Activated CD8-positive, alpha-beta memory T cell treated with anti-CD3 and anti-CD28 coated beads for 48 hours (primary cell): ENCODE measurements around the gene FYN.
"Not testable (repeated sequence)": the region's sequence is repeated elsewhere in the genome, so short reads cannot be mapped to it uniquely, and the experiment has no call there.

Experiments
- DNase-seq, 3 experiments: peaks; one replicate each; pipeline ENCODE4 v3.0.0-alpha.2; 2020; ENCODE audit warnings: low read depth in 2 of 3, low spot score in 2 of 3

Gene FYN

DNA sequence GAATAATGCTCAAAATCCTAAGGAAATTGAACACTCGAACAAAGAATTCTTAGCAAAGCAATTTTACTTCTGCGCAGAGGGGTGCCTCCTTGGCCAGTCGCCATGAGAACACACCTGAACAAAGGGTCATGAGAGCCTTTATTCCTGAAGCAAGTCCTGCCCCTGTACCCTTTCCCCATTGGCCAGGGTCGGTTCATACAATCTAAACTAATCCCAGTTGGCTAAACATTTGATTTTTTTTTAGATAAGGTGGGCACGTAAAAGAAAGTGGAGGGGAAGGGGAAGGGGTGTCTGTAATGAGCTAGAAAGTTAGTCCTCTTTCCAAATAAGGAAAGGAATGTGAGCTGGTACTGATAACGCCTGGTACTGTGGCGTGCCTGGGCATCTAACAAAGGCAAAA, 37.9 kb downstream of the FYN start:
- not testable (repeated sequence) for DNase-seq

DNA sequence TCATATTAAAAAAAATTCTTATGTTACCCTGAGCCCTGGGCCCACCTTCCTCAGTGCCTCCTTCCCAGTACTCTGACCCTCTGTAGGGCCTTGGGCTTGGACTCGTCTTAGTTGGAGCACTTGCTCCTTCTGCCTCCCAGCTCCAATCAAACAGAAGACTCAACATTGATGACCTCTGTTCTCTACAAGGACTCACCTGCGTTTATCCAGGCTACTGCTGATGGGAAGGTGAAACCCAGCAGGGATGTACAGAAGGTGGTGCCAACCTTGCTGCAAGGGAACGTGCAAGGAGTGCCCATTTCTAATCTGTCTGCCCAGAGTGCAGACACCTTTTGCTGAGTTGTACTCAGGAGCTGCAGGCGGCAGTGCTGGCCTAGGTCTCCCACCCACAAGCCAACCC, 38.9 kb downstream of the FYN start:
- DNase-seq = no peak

DNA sequence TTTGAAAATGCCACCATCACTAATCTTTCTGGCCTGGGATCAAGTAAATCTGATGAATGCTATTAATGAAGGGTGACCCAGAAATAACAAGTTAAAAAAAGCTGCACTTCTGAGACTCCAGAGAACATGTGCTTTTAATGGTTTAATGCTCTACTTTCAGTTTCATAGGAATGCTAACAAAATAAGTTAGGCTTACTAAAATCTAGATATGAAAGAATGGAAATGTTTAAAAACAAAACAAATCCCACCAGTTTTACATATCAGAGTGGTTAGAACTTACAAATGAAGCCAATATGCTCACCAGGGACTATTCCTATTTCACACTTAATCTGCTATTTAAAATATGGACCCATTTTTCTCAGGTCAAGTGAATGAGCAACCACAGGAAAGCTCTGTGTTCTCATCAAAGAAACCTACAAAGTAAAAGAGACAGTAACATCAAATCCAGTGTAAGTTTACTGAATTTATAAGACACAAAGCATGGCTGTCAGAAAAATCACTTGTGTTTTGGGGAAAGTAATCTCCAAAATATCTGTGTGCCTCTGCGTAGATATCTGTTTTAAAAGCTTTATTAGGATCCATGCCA, 40.3 kb downstream of the FYN start:
- no peak for DNase-seq

DNA sequence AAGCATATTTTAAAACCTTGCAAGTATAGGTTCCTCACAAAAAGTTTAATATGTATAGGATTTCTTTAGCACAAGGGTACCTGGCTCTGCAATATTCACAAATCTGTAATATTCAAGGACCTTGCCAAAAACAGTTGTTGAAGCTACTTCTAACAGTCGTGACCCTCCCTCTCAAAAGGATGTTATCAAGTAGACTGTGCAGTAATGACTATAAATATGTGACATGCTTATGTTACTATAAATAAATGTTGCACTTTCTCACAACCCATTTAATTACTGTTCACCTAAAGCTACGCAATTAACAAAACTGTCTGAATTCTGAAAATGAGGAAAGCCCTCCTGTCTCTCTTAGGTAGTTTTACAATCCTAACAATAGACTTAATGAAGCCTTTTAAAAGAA, 41.8 kb downstream of the FYN start:
- DNase-seq = no peak

DNA sequence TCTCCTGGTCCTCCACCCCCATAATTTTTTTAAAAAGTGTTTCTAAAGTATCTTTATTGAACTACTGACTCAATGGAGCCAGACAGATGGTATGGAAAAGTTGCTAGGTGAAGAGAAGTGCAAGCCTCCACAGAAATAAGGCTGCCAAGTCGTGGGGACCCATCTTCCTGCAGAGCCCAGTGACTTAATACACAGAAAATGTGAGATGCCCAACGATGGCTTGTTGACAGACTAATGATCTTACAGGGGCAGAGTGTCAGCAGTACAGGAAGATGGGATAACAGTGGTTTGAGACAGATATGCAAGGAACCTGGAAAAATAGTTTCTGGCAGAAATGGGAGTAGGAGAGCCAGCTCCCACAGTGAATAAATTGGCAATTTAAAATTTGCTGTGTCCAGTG, 43.3 kb downstream of the FYN start:
- DNase-seq = no peak

DNA sequence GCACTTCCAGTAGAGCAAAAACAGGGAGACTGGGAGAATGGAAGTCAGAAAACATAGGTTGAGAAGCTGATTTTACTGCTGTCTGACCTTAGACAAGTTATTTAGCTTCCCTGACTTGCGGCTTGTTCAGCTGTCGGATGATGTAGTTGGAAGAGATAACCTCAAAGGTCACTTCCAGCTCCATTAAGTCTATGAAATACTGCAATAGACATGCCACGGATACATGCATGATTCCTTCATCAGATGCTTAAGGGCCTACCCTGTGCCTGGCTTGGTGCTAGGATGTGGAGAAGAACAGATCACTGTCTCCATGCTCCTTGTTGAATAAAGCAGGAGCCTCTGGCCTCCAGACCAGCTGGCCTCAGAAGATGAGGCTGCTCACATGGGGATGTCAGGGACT, 43.7 kb downstream of the FYN start:
- DNase-seq = no peak

DNA sequence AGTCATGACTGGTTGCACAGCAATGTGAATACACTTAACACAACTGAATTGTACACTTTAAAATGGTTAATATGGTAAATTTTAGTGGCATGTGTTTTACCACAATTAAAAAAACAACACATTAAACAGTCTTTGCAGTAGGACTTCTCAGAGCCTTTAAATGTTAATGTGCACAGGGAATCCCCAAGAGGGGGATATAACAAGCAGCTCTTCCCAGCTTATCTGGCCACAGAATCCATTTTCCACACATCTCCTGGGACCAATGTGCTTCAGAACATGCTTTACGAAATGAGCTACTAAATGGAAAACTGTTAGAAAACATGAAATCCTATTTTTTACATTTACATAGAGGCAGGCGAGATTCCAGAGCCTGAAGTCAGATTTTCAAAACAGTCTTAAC, 44.4 kb downstream of the FYN start:
- DNase-seq = no peak

DNA sequence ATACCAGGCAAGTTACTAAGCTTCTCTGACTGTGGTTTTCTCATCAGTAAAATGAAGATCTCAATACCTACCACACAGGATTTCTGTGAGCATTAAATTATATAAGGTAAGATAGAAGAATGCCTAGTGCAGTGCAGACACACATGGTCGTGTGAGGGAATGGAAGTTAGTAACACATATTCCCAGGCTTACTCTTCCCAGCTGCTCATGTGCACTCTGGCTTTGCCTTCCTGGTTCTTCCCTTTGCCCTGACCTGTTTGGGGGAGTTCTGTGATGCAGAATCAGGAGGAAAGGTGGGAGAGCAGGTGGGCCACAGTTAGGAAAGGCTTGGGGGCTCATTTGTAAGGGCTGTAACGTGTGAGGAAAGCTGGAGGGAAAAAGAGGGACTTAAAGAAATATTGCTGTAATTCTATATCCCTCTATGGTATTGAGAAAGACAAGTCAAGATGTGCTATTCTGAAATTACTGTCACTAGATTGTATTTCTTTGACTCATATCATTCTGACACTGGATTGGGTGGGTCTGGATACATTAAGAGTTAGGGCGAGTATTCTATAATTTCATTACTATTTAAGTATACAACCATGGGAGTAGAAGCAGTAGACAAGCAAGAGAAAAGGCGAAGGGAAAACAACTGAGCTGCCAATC, 47.7 kb downstream of the FYN start:
- no peak for DNase-seq

DNA sequence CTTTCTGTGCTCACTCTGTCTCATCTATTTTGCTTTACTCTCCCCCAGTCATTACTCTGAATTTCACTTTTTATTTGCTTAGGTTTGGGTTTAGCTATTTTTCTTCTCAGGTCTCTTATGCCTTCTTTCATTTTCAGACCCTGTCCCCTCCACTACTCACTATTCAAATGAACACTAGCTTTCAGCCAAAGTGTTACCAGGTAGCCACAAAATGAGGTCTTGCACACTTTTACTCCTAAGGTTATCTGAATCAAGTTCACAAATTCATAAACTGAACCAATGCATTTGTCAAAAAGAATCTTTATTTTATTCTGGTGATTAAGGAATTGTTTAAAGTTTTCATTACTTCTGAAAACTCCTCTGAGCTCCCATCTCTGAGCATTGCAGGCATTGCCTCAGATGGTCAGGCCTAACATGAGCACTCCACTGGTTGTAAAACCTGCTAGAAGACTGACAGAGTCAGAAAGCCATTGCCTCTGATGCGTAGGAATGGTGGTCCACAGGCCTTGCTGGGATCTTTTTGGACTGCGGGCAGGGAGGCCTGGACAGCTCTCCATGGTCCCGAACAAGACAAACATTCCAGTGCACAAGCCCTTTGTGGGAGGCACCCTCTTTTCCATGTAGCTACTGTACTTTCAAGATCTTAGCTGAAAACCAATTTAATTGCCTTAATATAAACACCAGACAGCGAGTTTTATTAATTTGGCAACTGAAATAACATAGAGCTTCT, 48.5 kb downstream of the FYN start:
- no peak for DNase-seq

DNA sequence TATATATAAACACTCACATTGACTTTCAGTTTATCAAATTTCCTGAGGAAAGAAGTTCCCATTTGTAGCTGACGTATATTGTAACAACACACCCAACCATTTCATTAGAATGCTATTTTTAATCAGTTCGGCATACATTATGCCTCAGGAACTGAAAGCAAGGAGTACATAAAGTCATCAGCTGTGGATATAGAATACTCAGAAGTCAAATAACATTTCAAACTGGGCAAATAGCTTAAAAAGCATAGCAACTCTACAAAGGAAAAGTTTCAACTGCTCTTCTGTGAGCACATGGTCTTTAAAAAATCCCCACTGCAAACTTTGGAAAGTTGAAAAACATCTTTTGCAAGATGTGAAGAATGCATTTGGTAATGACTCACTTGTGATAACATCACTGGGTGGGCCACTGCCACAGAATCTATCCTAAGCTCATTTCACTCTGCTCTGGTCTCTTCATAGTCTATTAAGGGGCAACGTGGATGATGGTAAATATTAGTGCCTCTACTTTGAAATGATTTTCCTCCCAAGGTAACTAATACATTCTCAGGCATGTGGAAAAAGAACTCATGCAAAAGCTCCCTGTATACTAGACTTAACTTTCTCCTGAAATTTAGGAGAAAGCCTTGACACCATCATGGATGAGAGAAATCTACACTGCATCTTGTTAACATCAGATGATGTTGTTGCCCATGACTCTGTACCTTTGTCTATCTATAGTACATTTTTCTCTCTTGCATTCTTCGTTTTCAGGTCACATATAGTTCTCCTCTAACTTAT, 49.2 kb downstream of the FYN start:
- no peak for DNase-seq

DNA sequence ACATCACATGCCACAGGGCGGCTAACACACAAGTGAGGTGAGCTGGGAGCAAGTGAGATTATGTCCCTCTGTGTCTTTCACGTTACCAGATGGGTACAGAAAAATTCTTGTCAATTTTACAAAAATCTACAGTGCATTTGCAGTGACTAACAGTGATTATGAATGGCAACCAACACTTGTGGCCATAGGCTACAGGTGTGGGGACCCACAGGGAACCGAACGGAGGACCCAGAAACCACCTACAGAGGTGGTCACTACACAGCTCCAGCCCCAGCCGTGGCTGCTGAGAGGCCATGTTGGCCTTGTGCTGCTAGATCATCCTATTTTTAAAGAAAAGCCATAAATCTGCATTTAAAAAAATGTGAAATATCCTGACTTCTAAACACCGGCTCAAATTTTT, 50.2 kb downstream of the FYN start:
- no peak for DNase-seq

DNA sequence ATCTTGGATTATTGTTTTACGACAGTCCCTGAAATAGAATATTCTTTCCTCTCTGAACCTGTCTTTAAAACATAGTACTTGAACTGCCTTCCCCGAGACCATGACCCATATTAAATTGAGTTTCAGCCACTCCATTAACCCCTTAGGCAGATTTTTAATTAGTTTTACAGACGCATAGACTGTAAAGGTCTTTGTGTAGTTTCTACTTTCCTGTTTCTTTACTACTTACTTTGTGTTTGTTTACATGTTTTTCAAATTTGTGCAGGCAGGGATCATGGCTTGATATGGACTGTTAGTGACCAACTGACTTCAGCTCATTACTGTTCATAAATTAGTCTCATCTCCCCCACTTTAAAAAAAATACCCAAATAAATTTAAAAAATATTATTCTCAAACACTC, 53.8 kb downstream of the FYN start:
- no peak for DNase-seq

DNA sequence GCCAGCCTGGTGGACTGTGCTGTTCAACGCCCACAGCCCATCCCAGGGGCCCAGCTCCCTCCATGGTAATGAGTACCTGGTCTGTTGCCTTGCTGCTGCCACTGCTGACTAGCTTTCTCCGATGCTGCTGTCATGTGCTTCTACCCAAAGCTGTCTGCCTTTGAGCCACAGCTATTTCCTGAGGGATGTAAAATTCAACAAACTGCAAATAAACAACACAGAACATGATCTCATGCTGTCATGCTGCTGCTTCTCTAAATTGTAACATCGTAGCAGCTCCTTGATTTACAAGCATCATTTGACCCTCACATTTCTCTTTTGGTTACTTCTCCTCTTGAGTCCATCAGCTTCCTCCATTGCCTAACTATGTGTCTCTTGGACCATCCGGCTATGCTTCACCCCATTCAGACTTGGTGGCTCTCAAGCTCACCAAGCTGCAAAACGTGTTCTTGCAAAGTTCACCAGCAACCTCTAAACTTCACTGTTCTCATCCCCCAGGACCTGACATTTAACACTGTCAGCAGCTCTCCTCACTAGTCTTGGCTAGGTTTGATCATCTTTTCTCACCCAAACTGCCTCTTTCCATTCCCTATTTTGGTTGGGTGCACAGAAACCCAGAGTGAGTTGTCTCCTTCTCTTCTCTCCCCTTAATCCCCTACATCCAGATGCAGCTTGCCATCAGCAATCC, 54.6 kb downstream of the FYN start:
- DNase-seq = no peak

DNA sequence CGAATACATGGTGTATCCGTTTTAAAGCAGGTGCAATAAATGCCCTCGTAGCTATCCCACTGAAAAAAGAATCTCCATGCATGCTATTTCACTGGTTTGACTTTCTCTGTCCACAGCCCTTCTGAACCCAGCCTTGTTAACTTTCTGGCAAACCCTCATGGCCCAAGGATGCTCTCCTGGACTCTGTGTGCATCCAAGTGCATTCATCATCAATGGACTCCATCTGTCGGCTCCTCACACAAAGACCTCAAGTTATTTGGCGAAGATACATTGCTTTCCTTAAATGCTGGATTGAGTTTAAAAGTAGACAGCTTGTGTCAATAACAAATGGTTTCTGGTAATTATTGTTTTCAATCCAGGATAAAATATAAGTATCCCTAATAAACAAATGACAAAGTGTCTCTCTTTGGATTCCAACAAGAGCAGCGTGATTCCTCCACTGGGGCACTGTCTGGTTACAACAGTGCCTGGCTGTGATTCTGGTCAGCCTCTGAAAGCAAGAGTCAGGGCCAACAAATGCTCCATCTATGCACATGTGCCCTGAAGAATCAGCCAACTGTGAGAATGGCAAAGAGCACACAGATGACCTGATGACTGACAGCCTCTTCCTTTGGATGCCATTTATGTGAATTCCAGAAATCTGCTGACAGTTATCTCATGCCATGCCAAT, 55.7 kb downstream of the FYN start:
- DNase-seq = no peak

DNA sequence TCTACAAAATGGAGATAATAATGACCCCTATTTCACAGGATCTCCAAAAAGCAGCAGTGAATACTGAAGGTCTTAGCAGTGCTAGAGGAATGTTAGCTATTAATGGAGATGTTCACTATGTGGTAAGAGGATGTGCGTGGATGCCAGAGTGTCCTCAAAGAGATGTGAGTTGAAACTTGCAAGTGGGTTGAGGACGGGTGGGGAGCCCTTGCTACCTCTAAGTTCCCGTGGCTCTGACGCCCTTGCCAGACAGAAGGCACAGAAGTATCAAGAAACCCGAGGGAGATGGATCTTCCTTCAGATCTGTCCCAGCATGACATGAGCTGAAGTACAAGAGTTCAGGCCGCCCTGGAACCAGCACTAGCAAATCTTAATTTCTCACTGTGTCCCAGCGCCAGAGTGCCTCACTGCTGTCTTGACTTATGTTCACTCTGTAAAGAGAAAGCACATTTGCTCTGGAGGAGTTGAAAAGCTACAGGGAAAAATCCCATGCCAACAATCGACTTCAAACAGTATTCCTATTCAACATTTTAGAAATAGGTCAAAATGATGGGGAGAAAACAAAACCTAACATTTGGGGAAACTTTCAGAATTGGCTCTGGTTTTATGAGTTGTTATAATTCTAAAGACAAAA, 59.5 kb downstream of the FYN start:
- no peak for DNase-seq

DNA sequence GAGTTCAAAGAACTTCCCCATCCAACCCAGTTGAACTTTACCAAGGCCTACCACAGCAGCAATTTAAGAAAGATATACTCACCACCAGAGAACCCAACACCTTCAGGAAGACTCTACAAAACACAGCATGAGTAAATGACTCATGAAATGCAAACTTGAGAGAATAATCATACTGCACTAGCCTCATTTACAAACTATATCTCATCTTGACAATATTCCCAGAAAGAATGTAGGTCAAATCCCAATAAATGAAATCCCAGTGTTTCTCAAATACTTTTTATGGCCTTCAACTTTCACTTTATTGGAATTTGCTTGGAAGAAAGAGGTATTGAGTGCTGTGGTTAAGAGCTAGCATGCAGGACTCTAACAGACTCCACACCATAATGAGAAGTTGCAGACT, 60.0 kb downstream of the FYN start:
- no peak for DNase-seq

DNA sequence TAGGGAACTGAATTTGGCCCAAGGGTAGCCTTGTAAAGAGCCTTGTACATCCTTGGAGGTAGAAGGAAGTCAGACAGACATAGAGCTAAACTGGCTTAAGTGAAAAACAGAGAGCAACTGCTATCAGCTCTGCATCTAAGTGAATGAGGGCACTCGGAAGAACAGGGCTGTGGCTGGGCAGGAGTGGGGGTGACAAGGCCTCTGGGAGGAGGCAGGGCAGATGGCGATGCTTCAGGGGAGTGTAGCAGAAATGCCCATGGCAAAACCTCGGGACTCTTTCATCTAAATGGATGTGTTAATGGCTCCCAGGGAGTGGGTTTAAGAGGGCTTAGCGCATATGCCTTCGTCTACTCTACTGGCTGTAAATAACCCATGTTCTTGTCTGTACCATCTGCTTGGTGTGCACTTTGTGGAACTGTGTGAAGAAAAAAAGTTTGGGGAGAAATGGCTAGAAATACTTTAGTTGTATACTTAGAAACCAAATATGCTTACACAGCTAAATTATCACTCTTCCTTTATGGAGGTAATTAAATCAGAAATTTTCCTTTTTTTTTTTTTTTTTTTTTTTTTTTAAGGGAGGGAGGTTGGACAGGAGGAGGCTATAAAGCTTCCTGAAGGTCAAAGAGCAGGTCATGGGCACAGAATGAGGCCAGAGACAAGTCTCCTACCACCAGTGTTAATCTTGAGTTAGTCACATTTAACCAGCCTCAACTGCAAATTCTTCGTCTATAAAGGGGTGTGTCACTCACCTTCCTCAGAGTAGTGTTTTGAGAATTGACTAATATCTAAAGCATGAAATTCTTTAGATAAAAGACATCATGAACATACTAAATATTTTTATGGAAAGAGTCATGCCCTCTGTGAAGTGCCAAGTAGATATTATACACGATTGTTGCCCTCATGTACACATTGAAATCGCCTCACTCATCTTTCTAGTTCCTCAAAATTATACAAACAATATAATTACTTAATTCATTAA, 60.9 kb downstream of the FYN start:
- no peak for DNase-seq

DNA sequence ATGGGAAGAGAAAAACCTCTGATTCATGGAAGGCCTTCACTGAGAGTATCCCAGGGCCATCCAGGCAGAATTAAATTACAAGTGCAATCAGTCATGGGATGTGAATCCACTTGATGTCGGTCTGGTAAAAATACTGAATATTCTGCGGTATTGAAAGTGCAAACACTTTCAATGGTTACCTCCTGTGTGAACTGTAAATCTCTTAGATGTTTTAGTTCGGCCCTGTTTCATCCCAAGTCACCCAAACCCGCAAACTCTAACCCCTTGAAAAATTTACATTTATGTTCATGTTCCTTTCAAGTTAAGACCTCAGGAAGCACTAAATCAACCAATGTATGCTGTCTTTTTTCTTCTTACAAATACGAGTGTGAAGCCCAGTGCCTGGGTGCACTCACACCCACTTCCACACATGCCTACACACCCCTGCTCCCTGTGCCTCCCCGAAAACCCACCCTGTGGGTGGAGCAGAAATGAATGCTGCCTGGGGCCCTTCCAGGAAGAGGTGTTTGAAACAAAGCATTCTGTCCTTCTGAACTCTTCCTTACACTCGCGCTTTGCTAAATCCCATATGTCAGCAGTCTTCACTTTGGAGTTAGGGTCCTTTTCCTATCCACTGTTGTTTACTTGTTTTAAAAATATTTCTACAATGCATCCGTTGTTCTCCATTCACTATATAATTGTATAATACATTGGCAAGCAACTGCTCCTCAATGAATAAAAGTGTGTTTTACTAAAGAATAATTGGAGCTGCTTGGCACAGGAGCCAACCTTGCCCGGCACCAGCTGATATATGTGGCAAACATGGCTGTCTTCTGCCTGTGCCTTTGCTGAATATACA, 62.7 kb downstream of the FYN start:
- DNase-seq = no peak
